HK-2 (cell line): ENCODE results near the gene ZNF438.
"Not testable (repeated sequence)": the region's sequence is repeated elsewhere in the genome, so short reads cannot be mapped to it uniquely, and the experiment has no call there.

Experiments used
- DNase-seq: peaks from one replicate; pipeline ENCODE4 v3.0.0-alpha.2; 2018; ENCODE audit not compliant: unreplicated experiment

The ZNF438 gene

GRCh38 chr10:30943451-30943850 lies 88.2 kb downstream of the ZNF438 start:
- DNase-seq = no peak

GRCh38 chr10:30940256-30940655 lies 91.4 kb downstream of the ZNF438 start:
- no peak for DNase-seq

- no peak for DNase-seq
These were observed 91.9 kb downstream of the ZNF438 start for GRCh38 chr10:30939643-30940251.

- DNase-seq = no peak
These were observed 96.6 kb downstream of the ZNF438 start for GRCh38 chr10:30935078-30935477.

GRCh38 chr10:30931094-30931493 lies 100.6 kb downstream of the ZNF438 start:
- DNase-seq = no peak

- no peak for DNase-seq
These were observed 101.7 kb downstream of the ZNF438 start for GRCh38 chr10:30929901-30930520.

- DNase-seq = not testable (repeated sequence)
These were observed 102.3 kb downstream of the ZNF438 start for GRCh38 chr10:30929311-30929729.

GRCh38 chr10:30928742-30929141 lies 102.9 kb downstream of the ZNF438 start:
- no peak for DNase-seq

- DNase-seq = no peak
These were observed 113.0 kb downstream of the ZNF438 start for GRCh38 chr10:30918651-30919050.

- DNase-seq = no peak
These were observed 113.9 kb downstream of the ZNF438 start for GRCh38 chr10:30917789-30918188.

- no peak for DNase-seq
These were observed 114.6 kb downstream of the ZNF438 start for GRCh38 chr10:30917067-30917466.

- DNase-seq = no peak
These were observed 116.5 kb downstream of the ZNF438 start for GRCh38 chr10:30915146-30915545.

GRCh38 chr10:30911303-30911863 lies 120.3 kb downstream of the ZNF438 start:
- no peak for DNase-seq

GRCh38 chr10:30903397-30904138 lies 128.1 kb downstream of the ZNF438 start:
- DNase-seq = no peak

GRCh38 chr10:30902621-30903396 lies 128.9 kb downstream of the ZNF438 start:
- no peak for DNase-seq

- DNase-seq = not testable (repeated sequence)
These were observed 130.2 kb downstream of the ZNF438 start for GRCh38 chr10:30901487-30901886.

GRCh38 chr10:30898964-30899363 lies 132.7 kb downstream of the ZNF438 start:
- DNase-seq = no peak

GRCh38 chr10:30897547-30897946 lies 134.1 kb downstream of the ZNF438 start:
- no peak for DNase-seq

- no peak for DNase-seq
These were observed 134.6 kb downstream of the ZNF438 start for GRCh38 chr10:30897048-30897447.

GRCh38 chr10:30894221-30894620 lies 137.4 kb downstream of the ZNF438 start:
- DNase-seq = no peak

GRCh38 chr10:30893208-30893607 lies 138.5 kb downstream of the ZNF438 start:
- no peak for DNase-seq

- DNase-seq = no peak
These were observed 143.8 kb downstream of the ZNF438 start for GRCh38 chr10:30887839-30888238.
